Stimulated activated CD8-positive, alpha-beta memory T cell treated with anti-CD3 and anti-CD28 coated beads, Interleukin-7, amount 100 ng/mL, for 24 hours (primary cell): ENCODE measurements around the gene LGR4.

Experiments
- DNase-seq: peaks from one replicate; pipeline ENCODE4 v3.0.0-alpha.2; 2020; ENCODE audit warnings: low read depth

The LGR4 gene

DNA sequence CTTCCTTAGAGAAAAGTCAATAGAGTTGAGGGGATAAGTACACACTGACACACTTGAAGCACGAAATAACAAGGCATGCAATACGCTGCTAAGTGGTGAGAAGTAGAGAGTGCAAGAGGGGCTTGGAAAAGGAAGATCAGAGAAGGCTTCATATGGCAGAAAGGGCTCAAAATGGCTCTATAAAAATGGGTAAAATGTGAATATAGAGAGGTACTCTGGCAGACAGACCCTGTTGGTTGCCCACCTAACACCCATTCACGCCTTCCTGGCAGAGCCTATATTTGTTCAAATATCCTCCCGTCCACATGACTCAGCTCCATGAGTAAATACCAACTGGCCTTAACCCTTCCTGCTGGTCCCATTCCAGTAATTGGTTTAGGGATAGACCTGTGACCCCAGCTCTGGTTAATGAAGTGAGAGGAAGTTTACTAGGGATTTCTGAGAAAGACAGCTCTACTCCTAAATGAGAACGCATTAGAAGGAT, 70.7 kb downstream of the LGR4 start:
- no peak for DNase-seq

DNA sequence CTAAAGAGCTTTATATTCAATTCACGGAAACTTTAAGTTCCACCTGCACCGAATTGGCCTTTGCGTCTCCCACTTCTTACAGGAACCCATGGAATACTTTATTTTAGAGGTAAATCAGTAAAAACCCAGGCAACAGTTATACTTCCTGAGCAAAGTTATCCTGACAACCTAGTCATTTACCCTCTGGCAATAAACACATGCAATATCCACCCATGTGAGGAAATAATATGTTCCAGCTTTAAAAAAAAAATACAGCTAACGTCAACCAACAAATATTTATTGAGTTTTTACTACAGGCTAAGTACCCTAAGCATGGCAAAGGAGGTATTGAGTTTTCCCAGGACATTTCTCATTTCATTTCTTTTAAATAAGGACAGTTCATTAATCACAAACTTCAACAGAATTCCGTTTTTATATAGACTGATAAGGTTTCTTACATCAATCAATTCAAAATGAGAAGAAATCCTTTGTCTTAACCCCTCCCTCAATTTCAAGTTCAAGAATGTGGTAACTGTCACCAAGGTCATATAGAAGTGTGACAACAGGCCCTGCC, 71.2 kb downstream of the LGR4 start:
- no peak for DNase-seq

- no peak for DNase-seq
Observed at GRCh38 chr11:27398400-27398770, 74.2 kb downstream of the LGR4 start.

GRCh38 chr11:27397624-27398399, 74.8 kb downstream of the LGR4 start:
- DNase-seq: no peak

DNA sequence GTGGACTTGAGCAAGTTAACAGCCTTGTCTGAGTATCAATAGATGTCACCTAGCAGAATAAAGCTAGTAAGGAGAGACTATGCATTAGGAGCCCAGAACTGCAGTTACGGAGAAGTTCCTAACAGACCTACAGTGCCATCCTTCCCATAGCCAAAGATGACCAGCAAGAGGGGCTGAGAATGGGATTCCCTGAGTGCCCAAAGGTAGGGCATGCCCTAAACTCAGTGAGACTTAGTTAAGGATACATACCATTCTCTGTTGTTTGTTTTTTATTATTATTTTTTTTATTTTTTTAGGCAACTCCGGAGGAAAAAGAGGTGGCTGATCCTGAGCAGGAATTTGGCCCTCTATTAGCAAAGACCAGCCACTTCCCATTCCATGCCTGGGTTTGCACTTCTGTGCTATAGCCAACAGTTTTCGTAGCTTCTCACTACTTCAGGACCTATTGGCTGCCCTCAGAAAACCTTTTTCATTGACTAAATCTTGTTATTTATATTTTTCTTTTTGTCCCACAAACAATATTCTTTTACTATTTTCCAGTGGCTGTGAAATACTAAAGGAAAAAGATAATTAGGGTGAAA, 76.2 kb downstream of the LGR4 start:
- no peak for DNase-seq

- no peak for DNase-seq
Observed at GRCh38 chr11:27395556-27396258, 76.9 kb downstream of the LGR4 start.

- no peak for DNase-seq
Observed at GRCh38 chr11:27394781-27395228, 77.8 kb downstream of the LGR4 start.

GRCh38 chr11:27392278-27393114, 80.1 kb downstream of the LGR4 start:
- DNase-seq: no peak

GRCh38 chr11:27391331-27392015, 81.1 kb downstream of the LGR4 start:
- no peak for DNase-seq

DNA sequence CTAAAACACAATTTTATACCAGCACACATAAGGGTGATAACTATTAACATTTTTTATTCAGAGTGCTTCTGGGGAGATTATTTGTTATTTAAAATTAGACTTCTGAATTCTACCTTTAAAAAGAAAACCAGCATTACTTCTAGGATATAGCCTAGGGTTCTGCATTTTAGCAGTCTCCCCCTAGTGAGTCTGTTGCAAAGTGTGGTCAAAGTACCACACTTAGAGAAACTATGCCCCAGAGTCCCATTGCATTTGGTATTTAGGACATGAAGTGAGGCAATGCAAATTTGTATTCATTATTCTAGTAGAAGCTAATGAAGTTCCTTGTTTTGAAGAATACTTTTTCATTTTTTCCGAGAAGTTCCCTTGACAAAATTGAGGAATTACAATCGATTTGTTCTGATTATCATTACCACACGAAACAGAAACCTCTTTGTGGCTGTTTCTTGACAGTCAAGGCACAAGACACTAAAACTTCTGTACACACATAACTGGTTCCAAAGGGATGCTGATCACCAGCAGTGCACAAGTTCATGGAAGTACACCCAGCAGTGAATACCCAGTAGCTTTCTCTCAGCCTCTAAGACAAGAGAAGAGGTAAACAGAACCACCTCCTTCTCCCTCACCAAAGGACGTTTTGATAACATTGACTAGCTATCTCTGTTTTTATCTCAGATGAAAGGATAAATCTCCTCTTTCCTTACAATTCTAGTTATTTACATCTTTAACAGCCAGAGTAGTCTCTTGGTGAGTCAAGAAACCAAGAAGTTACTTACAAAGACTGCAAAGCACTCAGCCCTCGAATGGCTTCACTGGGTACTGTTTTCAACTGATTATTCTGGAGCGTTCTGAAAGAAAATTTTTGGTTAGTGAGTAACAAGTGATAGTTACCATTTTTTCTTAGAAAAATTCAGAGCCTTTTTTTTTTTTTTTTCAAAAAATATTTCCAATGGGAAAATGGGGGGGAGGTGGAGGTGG, 82.0 kb downstream of the LGR4 start:
- no peak for DNase-seq

DNA sequence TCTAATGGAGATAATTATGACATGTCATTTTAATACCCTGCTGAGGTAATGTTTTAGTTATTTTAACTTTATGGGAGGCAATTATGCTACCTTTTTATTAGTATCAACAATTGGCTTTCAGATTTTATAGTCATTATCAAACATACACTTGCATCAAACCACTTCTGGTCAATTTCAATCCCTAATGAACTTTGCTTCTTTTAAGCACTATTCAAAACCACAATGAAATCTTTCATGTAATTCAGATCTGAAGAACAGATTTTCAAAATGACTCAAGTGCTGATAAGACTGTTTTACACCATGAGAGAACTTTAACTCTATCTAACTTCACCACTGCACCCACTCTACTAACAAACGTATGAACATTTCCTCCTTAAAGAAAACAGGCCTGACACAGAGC, 83.7 kb downstream of the LGR4 start:
- no peak for DNase-seq

DNA sequence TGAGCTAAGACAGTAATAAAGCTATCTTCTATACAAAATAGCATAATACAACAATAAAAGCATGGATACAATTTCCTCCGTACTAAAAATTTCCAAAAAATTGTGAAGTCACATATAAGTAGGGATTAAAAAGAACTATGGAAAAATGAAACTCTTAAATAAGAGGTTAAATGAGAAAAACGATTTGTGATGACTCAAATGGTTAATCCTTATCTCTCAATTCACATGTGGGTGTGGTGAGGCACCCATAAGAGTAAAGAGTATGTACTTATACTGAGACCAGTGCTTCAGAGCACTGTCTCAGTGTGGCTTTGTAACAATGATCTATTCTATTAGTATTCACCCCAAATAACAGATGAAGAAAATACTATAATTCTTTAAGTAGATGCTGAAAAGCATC, 84.6 kb downstream of the LGR4 start:
- no peak for DNase-seq

- no peak for DNase-seq
Observed at GRCh38 chr11:27387362-27387761, 85.2 kb downstream of the LGR4 start.

DNA sequence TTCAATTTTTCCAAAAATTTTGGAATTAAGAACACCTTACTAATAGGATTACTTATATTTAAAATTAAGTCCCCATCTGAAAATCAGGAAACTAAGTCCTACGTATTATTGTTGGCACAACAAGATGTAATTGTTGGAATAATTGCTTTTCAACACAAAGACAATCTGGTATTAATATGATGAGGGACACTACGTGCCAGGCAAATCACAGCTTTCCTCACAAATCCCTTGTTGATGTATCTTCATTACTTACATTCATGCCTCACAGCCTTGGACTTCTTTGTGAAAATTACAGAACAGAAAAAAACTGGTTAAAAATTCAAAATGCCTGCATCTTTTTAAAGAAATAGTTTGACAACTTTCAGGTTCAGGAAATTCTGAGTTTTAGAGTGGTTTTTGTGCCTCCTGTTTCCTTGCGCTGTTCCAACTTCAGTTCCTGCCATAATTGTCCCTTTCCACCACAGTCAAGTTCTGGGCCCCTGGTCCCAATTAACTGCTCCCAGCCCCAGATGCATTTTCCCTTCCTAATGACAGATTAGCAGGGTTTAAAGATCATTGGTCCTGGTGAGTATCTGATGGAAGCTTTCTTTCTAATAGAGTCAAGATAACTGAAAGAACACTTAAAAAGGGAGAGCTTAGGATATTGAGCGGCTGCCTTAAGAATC, 86.3 kb downstream of the LGR4 start:
- no peak for DNase-seq

DNA sequence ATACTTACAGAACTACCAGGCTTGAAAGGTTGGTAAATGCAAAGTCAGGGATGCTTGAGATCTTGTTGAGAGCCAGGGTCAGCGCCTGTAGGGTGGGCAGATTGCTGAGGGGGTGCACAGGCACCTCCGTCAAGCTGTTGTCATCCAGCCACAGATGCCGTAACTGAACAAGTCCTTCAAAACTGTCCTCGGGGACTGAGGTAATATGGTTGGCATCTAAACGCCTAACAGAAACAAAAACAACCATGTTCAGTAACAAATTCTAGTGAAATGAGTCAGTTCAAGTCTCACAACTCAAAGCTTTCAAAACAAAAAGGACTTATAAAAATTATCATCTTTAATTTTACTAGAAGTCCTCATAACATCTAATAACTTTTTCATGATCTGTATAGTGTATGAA, 87.3 kb downstream of the LGR4 start:
- no peak for DNase-seq

DNA sequence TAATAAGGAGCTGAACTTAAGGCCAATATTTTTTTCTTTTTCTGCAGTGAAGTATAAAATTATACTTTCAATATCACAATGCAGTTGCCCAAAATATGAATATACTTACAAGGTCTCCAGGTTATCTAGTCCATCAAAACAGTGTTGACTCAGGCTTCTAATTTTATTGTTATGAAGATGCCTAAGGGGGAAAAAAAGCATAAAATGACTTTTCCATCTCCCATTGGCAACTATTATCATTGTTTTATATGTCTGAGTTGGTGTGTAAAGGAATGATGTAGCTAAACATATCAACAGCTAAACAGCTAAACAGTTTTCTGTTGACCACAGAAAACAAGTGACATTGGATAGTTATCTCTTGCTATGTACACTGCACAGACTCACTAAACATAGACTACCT, 88.4 kb downstream of the LGR4 start:
- no peak for DNase-seq

DNA sequence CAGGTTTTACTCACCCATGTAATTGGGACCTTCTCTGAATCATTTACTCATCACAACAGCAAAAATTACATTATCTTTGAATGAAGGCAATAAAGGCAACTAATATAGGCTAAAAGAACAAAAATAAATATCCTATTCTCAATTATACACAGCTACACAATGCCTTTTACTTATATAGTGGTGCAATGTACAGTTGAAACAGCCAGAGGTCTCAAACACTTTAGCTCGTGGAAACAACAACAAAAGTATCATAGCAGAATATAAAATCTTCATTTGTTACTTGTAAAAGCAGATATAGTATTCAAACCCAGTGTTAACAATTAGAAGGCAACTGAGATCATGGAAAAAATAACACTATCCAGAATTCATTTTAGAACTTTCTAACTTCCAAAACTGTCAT, 88.9 kb downstream of the LGR4 start:
- no peak for DNase-seq

DNA sequence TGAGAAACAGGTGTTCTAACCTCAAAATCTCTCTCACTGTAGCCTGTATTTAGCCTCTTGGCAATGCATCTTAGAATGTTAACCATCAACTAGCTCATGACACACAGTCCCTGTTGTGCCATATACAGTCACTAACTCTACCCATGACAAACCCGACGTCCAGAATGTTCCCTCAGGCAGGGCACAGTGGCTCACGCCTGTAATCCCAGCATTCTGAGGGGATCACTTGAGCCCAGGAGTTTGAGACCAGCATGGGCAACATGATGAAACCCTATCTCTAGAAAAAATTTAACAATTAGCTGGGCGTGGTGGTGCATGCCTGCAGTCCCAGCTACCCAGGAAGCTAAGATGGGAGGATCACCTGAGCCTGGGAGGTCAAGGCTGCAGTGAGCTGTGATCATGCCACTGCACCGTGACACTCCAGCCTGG, 91.3 kb downstream of the LGR4 start:
- DNase-seq: no peak

DNA sequence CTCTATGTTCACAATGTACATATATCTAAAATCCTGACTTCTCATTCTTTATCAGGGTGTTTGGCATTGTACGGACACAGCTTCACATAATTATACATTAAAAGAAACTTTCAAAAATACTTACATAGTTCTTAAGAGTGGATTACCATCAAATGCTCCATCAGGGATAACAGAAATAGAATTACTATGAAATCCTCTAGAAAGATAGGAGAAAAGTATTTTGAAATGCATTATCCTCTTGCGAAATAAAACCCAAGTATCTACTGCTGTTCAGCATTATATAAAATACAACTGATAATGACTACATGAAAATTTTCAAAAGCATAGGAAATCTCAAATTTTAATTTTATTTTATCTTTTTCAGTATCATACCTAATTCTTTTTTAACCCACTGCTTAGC, 91.8 kb downstream of the LGR4 start:
- no peak for DNase-seq

- DNase-seq: no peak
Observed at GRCh38 chr11:27379449-27379848, 93.1 kb downstream of the LGR4 start.
